HL-60 (cell line): Measurements from ENCODE around the gene TCP11.
A peak's percentile ranks its signal among the peaks of the same experiment; 100 is the strongest.
"Not testable (repeated sequence)": the region's sequence is repeated elsewhere in the genome, so short reads cannot be mapped to it uniquely, and the experiment has no call there.

Experiments used
- DNase-seq, 2 experiments: peaks; one replicate each; pipeline ENCODE4 v3.0.0-alpha.2; 2010 to 2020; ENCODE audit warnings: low read depth in 1 of 2, low spot score in 1 of 2
- H3K27ac ChIP-seq: fragments of 250-450 bp; sonication (Bioruptor Pico); replicated peaks from 2 replicates; pipeline ENCODE4 v1.5.1; 2020; ENCODE audit warnings: mild to moderate bottlenecking, moderate library complexity
- H3K27me3 ChIP-seq: fragments of 250-450 bp; sonication (Bioruptor Pico); 2 replicates; pipeline ENCODE4 v1.5.1; 2021; ENCODE audit warnings: mild to moderate bottlenecking, moderate library complexity; ENCODE audit not compliant: insufficient read depth, poor library complexity, severe bottlenecking
- H3K4me3 ChIP-seq: replicated peaks from 2 replicates; pipeline ENCODE4 v1.5.1; 2011; ENCODE audit warnings: mild to moderate bottlenecking, control low read depth, low read length; ENCODE audit not compliant: insufficient read depth
- CTCF ChIP-seq: IDR thresholded peaks from one replicate; pipeline ENCODE4 v1.5.1; 2011; ENCODE audit warnings: low read length, control low read depth, inconsistent platforms; ENCODE audit not compliant: insufficient read depth
- GABPA ChIP-seq: IDR thresholded peaks from 2 replicates; pipeline ENCODE4 v1.6.1; 2012; ENCODE audit warnings: low read depth
- POLR2AphosphoS5 ChIP-seq: IDR thresholded peaks from 2 replicates; pipeline ENCODE4 v1.6.1; 2012; ENCODE audit warnings: low read depth
- REST ChIP-seq: IDR thresholded peaks from 2 replicates; pipeline ENCODE4 v1.6.1; 2012; ENCODE audit warnings: low read depth; ENCODE audit not compliant: insufficient replicate concordance
- SPI1 ChIP-seq: IDR thresholded peaks from 2 replicates; pipeline ENCODE4 v1.6.1; 2012; ENCODE audit warnings: low read depth, mild to moderate bottlenecking, borderline replicate concordance

Gene TCP11

GRCh38 chr6:35140639-35141006 is 516 bp downstream of the TCP11 start:
- TF ChIP-seq POLR2AphosphoS5 (no peak), SPI1 (no peak), CTCF (no peak), REST (no peak), GABPA (no peak)
- H3K27ac ChIP-seq: no peak overlapping the region
- H3K27me3 ChIP-seq: no peaks in the 10 kb centered on the region
- DNase-seq: no peak
- no peak overlapping the region for H3K4me3 ChIP-seq

GRCh38 chr6:35139924-35140638 is 1.1 kb downstream of the TCP11 start:
- TF ChIP-seq GABPA (no peak), SPI1 (no peak), CTCF (peak; percentile 67), POLR2AphosphoS5 (no peak)
- no peaks in the 10 kb centered on the region for H3K27me3 ChIP-seq
- H3K27ac ChIP-seq: no peak overlapping the region
- DNase-seq: peak; percentile 35 to 53
- no peak overlapping the region for H3K4me3 ChIP-seq

GRCh38 chr6:35139470-35139869 is 1.7 kb downstream of the TCP11 start:
- Histone ChIP-seq H3K27me3 (no peaks in the 10 kb centered on the region), H3K4me3 (no peak overlapping the region), H3K27ac (no peak overlapping the region)
- no peak for DNase-seq
- TF ChIP-seq POLR2AphosphoS5: no peak
- no peak for TF ChIP-seq CTCF
- TF ChIP-seq REST: no peak
- no peak for TF ChIP-seq GABPA
- no peak for TF ChIP-seq SPI1

GRCh38 chr6:35138191-35138590 is 2.9 kb downstream of the TCP11 start:
- H3K27ac ChIP-seq, H3K27me3 ChIP-seq, H3K4me3 ChIP-seq, DNase-seq: not testable (repeated sequence)
